Activated naive CD4-positive, alpha-beta T cell treated with anti-CD3 and anti-CD28 coated beads, Interleukin-2, amount 50 U/mL, for 72 hours (primary cell): Measurements from ENCODE around the gene AP1S1. TPM values are rescaled to one million over a fixed set of nuclear protein-coding genes. Genes with fewer than 3 reads are reported as not detected.
"Not testable (repeated sequence)": the region's sequence is repeated elsewhere in the genome, so short reads cannot be mapped to it uniquely, and the experiment has no call there.

Source experiments
- ATAC-seq, 2 donors: fragments of 150-1000 bp; cut with Tn5 transposase; 2 replicates each; pipeline ENCODE4 v1.10.0; 2021; ENCODE audit warnings: mild to moderate bottlenecking in 2 of 2, moderate library complexity in 2 of 2
- DNase-seq, 2 donors: peaks; one replicate each; pipeline ENCODE4 v3.0.0; 2021 to 2022; ENCODE audit warnings: low spot score in 2 of 2
- H3K27ac Mint-ChIP-seq, 2 donors: one replicate each; pipeline ENCODE4 v1.8.0; 2022; ENCODE audit warnings: mild to moderate bottlenecking in 2 of 2, mixed read lengths in 2 of 2
- H3K36me3 Mint-ChIP-seq, 2 donors: one replicate each; pipeline ENCODE4 v1.8.0; 2022; ENCODE audit warnings: mixed read lengths in 2 of 2
- H3K9me3 Mint-ChIP-seq, 2 donors: one replicate each; pipeline ENCODE4 v1.8.0; 2022; ENCODE audit warnings: mixed read lengths in 2 of 2
- total RNA-seq, 2 donors: library from RNA; stranded (reverse); gene quantifications; one replicate each; pipeline ENCODE4 v1.2.3, GENCODE V29; 2022

AP1S1 gene
- total RNA-seq, 2 donors from 2014 or later = 26.3 to 48.2 TPM

DNA sequence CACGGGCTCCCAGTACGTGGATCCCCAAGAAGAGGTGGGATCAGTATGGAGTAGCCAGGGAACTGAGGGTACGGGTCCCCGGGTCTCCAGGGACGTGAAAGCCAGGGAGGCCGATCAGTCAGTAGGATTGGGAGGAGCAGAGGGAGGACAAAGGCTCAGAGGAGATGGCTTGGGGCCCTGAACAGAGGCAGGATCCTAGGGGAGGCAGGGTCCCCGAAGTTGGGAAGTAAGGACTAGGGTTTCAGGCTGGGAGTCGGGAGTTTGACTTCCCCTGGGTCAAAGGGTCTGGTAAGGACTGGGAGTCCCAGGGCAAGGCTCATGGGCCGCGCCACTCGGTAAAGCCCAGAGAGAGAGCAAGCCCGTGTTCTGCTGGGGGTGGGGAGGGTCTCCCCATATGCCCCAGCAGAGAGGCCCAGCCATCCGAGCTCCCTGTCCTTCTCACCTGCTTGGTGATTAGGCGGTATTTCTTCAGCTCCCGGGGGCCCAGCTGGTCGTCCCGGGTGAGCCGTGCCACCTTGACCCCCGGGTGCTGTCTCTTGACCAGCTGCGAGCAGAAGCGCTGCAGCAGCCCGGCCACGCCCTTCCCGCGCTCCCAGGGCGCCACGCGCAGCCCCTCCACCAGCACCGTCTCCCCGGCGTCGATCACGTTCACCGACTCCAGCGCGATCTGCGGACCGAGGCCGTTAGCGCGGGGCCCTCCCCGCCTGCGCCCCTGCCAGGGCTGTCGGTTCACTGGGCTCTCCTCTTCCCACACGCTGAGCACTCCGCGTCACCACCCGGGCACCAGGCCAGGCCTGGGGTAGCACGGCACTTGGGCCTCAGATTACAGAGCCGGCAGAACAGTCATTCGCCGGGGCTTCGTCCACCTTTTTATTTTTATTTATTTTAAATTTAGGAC, 18.8 kb downstream of the AP1S1 start:
- DNase-seq (no peak), ATAC-seq (peak; percentile 20 to 27)
- H3K27ac Mint-ChIP-seq = no peak overlapping the region

DNA sequence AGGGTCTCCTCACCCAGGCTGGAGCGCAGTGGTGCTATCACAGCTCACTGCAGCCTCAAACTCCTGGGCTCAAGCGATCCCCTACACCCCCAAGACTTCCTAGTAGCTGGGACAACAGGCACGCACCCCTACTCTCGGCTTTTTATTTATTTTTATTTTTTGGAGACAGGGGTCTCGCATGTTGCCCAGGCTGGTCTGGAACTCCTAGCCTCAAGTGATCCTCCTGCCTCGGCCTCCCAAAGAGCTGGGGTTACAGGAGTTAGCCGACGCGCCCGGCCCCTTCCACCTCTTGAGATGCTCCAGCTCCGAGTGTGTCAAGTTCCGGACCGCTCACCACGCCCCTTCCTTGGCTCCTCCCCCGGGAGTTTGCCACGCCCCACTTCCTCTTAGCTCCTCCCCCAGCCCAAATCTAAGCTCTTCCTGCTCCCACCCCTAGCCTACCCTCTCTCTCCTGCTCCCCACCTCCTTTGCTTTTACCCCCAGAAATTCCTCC, 19.5 kb downstream of the AP1S1 start:
- peak overlapping the region in 1 of 2 donors; percentile 8 for H3K27ac Mint-ChIP-seq
- H3K9me3 Mint-ChIP-seq = no peaks in the 10 kb centered on the region
- DNase-seq (peak in 1 of 2 donors; percentile 82), ATAC-seq (peak; percentile 64 to 82)
- H3K36me3 Mint-ChIP-seq = peaks cover 0 to 18% of the 10 kb centered on the region in 2 donors

More for the DNA sequence above, 18.8 kb downstream of the AP1S1 start:
- no peaks in the 10 kb centered on the region for H3K9me3 Mint-ChIP-seq
- peaks cover 0 to 18% of the 10 kb centered on the region in 2 donors for H3K36me3 Mint-ChIP-seq

DNA sequence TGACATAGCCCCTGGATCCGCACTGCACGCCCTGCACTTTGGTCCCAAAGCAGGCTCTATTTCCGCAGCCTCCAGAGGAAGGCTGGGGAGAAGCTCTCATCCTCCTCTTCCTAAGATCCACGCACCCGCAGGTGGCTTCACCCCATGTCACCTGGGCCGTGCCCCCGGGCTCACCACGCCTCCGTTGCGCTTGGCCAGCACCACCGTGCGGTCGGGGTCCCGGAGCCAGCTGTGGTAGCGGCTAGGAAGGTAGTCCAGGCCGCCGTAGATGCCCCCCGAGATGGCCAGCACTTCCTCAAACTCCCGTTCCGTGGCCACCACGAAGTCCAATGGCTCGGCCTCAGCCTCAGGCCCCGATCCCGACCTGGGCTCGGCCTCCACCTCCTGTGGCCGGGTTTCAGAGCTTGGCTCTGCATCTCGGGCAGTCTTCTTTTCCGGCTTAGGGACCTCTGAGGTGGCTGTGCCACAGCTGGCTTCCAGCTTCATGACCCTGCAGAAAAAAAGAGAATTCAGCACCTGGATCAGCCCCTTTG, 20.1 kb downstream of the AP1S1 start:
- Mint-ChIP-seq H3K27ac (no peak overlapping the region), H3K9me3 (no peaks in the 10 kb centered on the region), H3K36me3 (peaks cover 0 to 18% of the 10 kb centered on the region in 2 donors)
- DNase-seq (no peak), ATAC-seq (peak in 1 of 2 donors; percentile 7)

DNA sequence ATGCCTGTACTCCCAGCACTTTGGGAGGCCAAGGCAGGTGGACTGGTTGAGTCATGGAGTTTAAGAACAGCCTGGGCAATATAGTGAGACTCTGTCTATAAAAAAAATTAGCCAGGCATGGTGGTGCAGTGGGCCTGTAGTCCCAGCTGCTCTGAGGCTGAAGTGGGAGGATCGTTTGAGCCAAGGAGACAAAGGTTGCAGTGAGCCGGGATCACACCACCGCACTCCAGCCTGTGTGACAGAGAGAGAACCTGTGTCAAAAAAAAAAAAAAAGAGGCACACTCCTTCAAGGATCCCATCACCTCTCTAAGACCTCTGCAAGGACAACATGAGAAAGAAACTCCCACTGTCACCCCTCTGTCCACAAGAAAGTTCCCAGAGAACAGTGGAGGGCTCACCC, 21.4 kb downstream of the AP1S1 start:
- ATAC-seq = no peak
- no peak for DNase-seq
- Mint-ChIP-seq H3K9me3 (no peaks in the 10 kb centered on the region), H3K36me3 (peaks cover 0 to 18% of the 10 kb centered on the region in 2 donors), H3K27ac (no peak overlapping the region)

DNA sequence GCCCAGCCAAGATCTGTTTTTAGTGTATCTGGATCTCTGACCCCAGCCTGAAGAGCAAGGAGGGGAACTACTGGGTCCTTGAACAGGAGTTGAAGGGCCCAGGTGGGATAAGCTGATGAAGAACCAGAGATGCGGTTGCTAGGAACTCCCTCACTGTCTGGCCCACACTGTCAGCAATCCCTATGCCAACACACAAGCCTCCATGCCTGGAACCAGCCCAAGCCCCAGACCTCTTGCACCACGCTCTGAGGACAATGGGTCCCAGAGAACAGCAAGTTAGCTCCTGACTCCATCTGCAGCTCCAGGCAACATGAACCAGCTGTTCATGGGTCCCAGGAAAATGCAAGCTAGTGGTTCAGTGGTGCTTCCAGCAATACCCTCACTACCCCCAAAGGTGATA, 23.4 kb downstream of the AP1S1 start:
- ATAC-seq (no peak), DNase-seq (no peak)
- Mint-ChIP-seq H3K9me3 (no peaks in the 10 kb centered on the region), H3K27ac (no peak overlapping the region), H3K36me3 (peaks cover 0 to 6% of the 10 kb centered on the region in 2 donors)

DNA sequence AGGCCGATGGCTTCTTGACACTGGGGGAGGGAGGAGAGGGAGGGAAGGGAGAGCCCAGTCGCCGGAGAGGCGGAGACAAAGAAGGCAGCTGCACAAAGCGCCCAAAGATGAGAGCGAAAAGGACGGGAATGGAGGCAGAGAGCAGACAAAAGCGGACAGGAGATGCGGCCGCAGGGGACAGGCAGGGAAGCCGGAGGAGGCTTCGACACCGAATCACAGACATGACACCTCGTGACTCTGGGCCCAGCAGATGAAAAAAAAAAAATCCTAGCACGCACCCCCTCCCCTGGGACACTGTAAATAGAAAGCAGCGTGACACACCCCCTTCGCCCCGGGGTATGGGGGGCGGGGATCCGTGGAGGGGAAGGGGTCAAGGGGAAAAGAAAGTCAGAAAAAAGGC, 24.8 kb downstream of the AP1S1 start:
- H3K36me3 Mint-ChIP-seq = peaks cover 0 to 6% of the 10 kb centered on the region in 2 donors
- DNase-seq = no peak
- no peak overlapping the region for H3K27ac Mint-ChIP-seq
- ATAC-seq = no peak
- H3K9me3 Mint-ChIP-seq = no peaks in the 10 kb centered on the region

DNA sequence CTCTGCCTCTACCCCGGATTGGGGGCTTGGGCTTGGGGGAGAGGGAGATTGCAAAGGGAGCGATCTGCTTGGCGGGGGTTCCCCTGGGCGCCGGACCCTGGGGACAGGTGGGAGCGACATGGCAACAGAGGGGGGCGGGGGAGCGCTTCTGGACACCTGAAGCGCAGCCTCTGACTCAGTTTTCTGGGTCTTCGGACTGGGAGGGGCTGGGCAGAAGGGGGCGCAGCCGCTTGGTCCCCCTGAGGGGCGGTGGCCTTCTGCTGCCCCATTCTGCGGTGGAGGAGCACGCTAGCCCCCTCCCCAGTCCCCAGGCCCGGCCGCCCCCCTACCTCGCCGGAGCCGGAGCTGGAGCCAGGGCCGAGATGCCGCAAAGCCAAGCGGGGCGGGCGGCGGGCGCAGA, 25.4 kb downstream of the AP1S1 start:
- DNase-seq = no peak
- no peak for ATAC-seq
- Mint-ChIP-seq H3K27ac (no peak overlapping the region), H3K9me3 (no peaks in the 10 kb centered on the region), H3K36me3 (peaks cover 0 to 6% of the 10 kb centered on the region in 2 donors)

DNA sequence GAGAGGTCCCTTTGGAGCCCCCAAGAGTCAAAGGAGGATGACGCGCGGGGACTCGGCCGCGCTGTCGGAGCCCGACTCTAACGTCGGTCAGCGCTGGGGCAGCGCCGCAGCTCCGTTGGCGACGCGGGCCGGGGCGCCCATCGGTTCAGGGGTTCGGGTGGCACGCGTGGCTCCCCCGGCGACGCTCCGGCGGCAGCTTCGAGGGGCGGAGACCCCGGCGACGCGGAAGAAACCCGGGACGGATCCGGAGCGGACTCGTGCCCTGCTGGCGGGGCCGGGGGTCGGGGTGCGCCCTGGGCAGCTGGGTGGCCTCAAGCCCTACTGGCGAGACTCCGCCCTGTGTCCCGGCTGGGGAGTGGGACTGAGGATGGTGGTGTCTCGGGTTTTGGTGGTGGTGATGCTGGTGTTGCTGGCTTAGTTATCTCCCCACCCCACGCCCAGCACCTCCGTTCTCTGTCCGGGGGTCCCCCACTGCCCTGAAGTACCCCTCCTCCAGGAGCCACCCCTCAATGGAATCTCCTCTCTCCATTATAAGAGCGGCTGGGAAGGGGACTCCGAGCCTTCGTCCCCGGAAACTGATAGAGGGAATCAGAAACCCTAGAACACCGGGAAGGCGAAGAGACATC, 26.0 kb downstream of the AP1S1 start, which contains the start of gene NAT16:
NAT16 (minus strand) TSS at position 164 of the 626 bp plus-strand sequence. CDS start 5,486 bp downstream, outside the sequence.
- Mint-ChIP-seq H3K36me3 (peaks cover 0 to 2% of the 10 kb centered on the region in 2 donors), H3K9me3 (no peaks in the 10 kb centered on the region), H3K27ac (no peak within 1 kb of the TSS)
- no peak for ATAC-seq
- DNase-seq = no peak

DNA sequence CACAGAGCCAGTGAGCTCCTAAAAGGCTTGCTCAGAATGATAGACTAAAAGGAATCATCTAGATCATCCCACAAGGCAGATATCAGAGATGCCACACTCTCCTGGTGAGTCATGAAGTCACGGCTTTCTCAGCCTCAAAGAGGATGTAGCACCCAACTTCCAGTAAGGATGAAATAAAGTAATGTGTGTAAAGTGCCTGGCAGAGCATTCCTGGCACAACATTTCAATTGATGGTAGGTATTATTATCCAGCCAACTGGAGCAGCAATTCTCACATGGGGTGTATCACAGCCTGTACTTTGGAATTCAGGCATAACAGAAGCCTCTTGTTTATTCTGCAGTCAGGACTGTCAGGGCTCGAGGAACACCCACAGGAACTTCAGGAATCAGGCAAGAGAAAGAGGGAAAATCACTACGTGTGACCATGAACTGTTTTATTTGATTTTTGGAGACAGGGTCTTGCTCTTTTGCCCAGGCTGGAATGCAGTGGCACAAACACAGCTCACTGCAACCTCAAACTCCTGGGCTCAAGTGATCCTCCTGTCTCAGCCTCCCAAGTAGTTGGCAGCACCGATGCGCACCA, 31.1 kb downstream of the AP1S1 start:
- Mint-ChIP-seq H3K27ac (no peak overlapping the region), H3K36me3 (no peaks in the 10 kb centered on the region), H3K9me3 (no peaks in the 10 kb centered on the region)
- ATAC-seq (no peak), DNase-seq (no peak)

DNA sequence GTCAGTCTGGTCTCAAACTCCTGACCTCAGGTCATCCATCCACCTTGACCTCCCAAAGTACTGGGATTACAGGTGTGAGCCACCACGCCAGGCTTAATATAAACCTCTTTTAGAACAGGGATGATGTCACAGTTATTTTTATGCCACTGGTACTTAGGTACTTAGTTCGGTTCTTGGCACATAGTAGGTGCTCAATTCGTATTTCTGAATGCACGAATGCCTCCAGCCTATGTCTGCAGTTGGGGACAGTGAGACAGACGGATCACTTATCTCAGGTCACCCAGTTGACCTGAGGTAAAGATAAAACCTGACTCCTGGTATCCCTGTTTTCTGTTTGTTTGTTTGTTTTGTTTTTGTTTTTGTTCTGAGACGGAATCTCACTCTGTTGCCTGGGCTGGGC, 31.9 kb downstream of the AP1S1 start:
- no peaks in the 10 kb centered on the region for H3K9me3 Mint-ChIP-seq
- no peak for ATAC-seq
- DNase-seq = no peak
- no peaks in the 10 kb centered on the region for H3K36me3 Mint-ChIP-seq
- no peak overlapping the region for H3K27ac Mint-ChIP-seq

DNA sequence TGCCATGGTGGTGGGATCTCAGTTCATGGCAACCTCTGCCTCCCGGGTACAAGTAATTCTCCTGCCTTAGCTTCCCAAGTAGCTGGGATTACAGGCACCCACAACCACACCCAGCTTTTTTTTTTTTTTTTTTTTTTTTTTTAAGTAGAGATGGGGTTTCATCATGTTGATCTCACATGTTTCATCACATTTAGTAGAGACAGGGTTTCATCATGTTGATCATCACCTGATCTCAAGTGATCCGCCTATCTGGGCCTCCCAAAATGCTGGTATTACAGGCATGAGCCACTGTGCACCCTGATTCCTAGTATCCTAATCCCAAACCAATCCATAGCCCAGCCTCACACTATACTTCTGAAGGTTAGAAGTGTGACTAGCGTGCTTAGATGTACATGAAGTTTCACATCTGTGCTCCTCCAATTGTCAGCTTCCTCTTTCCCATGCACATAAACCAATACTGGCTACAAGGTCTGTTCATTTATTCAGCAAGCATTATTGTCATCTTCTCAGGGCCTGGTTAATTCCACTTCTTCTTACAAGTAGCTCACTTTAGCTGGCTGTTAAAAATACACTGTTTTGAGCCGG, 32.7 kb downstream of the AP1S1 start:
- DNase-seq (no peak), ATAC-seq (no peak)
- Mint-ChIP-seq H3K9me3 (no peaks in the 10 kb centered on the region), H3K27ac (no peak overlapping the region), H3K36me3 (no peaks in the 10 kb centered on the region)

DNA sequence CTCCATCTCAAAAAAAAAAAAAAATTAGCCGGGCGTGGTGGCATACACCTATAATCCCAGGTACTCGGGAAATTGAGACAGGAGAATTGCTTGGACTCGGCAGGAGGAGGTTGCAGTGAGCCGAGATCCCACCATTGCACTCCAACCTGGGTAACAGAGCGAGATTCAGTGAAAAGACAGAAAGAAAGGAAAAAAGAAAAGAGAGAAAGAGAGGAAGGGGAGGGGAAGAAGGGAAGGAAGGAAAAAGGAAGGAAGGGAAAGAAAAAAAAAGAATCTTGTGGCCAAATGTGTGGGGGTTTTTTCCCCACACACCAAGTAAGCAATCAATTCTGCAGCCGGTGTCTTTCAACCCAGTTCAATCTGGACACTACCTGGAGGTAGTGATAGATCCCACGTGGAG, 34.8 kb downstream of the AP1S1 start:
- H3K36me3 Mint-ChIP-seq = no peaks in the 10 kb centered on the region
- H3K27ac Mint-ChIP-seq = no peak overlapping the region
- H3K9me3 Mint-ChIP-seq = no peaks in the 10 kb centered on the region
- ATAC-seq (no peak), DNase-seq (no peak)

DNA sequence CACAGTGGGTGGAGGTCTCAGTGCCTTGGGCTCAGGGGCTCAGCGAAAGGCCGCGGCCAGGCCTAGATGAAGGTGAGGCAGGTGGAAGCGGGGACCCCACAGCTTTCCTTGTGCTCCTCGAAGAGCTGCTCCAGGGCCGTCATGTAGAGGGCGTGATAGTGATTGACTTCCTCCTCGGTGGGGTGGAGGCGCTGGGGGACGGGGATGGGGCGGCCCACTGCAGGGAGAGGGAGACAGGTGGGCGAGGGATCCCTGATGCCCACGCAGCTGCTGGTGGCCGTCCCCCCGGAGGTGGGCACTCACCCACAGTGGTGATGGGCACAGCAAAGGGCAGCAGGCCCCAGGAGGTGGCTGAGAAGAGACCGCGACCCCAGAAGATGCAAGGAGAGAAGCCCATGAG, 41.6 kb downstream of the AP1S1 start:
- Mint-ChIP-seq H3K36me3 (no peaks in the 10 kb centered on the region), H3K27ac (no peak overlapping the region), H3K9me3 (no peaks in the 10 kb centered on the region)
- no peak for DNase-seq
- no peak for ATAC-seq

DNA sequence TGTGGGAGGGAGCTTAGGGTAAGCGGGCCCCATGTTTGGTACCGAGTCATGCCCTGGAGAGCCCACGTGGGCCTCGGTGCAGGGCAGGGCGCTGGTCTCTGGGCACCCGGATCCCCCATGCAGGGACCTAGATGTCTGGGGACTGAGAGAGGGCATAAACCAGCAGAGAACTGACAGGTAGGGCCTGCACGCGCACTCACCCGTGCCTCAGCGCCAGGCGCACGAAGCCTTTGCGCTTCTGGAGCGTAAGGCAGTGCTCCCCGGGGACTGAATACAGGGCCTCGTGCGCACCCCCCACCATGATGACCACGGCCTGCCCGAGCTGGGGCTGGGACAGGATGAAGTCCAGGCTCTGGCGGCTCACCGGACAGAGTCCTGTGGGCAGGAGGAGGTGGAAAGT, 43.7 kb downstream of the AP1S1 start:
- H3K9me3 Mint-ChIP-seq = no peaks in the 10 kb centered on the region
- DNase-seq (no peak), ATAC-seq (no peak)
- H3K27ac Mint-ChIP-seq = no peak overlapping the region
- H3K36me3 Mint-ChIP-seq = no peaks in the 10 kb centered on the region

DNA sequence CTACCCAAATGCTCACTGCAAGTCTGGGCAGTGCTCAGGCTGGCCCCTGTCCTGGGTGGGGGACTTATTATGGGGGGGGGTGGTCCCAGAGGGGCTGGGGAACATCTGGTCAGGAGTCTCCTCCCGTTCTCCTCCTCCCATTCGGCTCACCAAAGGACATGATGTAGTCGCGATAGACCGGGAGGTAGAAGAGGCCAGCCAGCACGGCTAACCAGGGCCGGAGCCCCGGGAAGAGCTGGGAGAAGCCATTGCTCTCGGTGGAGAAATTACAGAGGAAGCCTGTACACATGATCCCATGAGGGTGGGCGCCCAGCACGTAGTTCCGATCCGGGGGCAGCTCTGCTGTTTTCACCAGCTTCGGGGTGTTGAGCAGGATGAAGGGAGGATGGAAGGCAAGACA, 44.2 kb downstream of the AP1S1 start:
- DNase-seq (no peak), ATAC-seq (no peak)
- Mint-ChIP-seq H3K27ac (no peak overlapping the region), H3K9me3 (no peaks in the 10 kb centered on the region), H3K36me3 (no peaks in the 10 kb centered on the region)

DNA sequence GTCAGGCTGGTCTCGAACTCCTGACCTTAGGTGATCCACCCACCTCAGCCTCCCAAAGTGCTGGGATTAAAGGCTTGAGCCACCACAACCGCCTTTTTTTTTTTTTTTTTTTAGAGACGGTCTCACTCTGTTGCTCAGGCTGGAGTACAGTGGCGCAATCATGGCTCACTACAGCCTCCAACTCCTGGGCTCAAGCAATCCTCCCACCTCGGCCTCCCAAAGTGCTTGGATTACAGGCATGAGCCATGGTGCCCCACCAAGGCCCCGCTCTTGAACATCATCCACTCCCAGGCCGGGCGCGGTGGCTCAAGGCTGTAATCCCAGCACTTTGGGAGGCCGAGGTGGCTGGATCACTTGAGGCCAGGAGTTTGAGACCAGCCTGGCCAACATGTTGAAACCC, 45.2 kb downstream of the AP1S1 start:
- not testable (repeated sequence) for ATAC-seq, H3K36me3 Mint-ChIP-seq, DNase-seq, H3K27ac Mint-ChIP-seq, H3K9me3 Mint-ChIP-seq

DNA sequence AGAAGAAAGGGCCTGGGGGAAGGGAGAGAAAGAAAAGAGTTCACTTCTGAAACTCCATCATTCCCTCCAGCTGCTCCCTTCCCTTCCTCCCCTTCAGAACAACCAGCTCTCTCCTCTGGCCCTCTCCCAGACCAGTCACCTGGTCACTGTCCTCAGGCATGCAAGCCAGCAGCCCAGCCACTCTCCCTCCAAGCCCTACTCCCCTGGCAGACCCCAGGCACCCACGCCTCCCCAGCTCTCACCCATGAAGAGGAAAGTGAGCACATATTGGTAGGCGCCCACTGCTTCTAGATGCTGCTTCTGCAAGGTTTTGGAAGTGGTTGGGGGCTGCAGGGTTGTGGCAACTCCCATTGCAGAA, 46.2 kb downstream of the AP1S1 start:
- Mint-ChIP-seq H3K27ac (no peak overlapping the region), H3K36me3 (no peaks in the 10 kb centered on the region), H3K9me3 (no peaks in the 10 kb centered on the region)
- no peak for DNase-seq
- no peak for ATAC-seq
